Prostate gland (tissue), 2 donors: ENCODE measurements around the gene DLGAP1.

Experiments used
- POLR2AphosphoS5 ChIP-seq: sonication (generic); formaldehyde crosslinking; IDR thresholded peaks from one replicate; pipeline ENCODE4 v1.6.1; 2017; ENCODE audit warnings: antibody characterized with exemption
- TF ChIP-seq, protein P1 (sequence below), 4 experiments: fragments of 200-600 bp in 2 of 4; fragments of 450-650 bp in 2 of 4; sonication (generic) in 2 of 4; IDR thresholded peaks; 1 replicate in 3 of 4; 2 replicates in 1 of 4; pipeline ENCODE4 v1.5.1; 2016 to 2019; ENCODE audit warnings: antibody characterized with exemption in 4 of 4, mild to moderate bottlenecking in 2 of 4, moderate library complexity in 2 of 4

DNA sequence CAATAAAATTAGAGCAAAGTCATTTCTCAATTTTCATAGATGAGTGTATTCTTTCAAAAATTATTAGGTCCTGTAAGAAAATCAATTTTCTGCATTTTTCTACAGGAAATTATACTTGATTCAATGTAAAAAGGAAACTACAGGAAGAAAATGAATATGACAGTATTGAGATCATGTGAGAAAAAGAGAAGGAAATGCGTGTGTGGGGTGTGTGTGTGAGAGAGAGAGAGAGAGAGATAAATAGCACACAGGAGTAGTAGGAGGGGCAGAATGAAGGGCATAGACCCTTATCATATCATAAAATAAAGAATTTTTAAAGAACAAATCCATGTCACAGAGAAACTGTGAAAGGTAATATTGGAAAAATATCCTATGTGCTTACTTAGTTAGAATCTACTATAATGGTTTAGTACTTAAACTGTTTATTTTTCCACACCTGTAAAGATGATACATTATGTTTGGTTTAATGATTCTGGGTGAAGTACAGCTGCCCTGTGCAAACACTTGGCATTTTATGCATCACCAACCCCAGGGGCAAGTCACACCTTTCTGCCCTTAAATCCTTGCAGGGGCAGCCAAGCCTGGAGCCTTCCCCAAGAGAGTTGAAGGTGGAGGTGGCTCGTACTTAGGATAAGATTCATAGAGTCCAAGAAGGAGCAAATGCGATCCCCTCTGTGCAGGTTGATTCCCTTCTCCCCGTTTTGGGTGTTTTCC, 728.7 kb downstream of the DLGAP1 start:
- TF ChIP-seq, protein P1, sequence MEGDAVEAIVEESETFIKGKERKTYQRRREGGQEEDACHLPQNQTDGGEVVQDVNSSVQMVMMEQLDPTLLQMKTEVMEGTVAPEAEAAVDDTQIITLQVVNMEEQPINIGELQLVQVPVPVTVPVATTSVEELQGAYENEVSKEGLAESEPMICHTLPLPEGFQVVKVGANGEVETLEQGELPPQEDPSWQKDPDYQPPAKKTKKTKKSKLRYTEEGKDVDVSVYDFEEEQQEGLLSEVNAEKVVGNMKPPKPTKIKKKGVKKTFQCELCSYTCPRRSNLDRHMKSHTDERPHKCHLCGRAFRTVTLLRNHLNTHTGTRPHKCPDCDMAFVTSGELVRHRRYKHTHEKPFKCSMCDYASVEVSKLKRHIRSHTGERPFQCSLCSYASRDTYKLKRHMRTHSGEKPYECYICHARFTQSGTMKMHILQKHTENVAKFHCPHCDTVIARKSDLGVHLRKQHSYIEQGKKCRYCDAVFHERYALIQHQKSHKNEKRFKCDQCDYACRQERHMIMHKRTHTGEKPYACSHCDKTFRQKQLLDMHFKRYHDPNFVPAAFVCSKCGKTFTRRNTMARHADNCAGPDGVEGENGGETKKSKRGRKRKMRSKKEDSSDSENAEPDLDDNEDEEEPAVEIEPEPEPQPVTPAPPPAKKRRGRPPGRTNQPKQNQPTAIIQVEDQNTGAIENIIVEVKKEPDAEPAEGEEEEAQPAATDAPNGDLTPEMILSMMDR (IDR thresholded peaks at IDR 0.05), result no peak
- TF ChIP-seq POLR2AphosphoS5, result no peak
